Measurements from ENCODE around the gene TBC1D20. TPM values are rescaled to one million over a fixed set of nuclear protein-coding genes. Genes with fewer than 3 reads are reported as not detected.

TBC1D20 gene
- total RNA-seq, 1 donor from 2014 or later: 30.5 TPM

- DNase-seq: no peak
Observed at GRCh38 chr20:437787-438486, 24.4 kb downstream of the TBC1D20 start.

DNA sequence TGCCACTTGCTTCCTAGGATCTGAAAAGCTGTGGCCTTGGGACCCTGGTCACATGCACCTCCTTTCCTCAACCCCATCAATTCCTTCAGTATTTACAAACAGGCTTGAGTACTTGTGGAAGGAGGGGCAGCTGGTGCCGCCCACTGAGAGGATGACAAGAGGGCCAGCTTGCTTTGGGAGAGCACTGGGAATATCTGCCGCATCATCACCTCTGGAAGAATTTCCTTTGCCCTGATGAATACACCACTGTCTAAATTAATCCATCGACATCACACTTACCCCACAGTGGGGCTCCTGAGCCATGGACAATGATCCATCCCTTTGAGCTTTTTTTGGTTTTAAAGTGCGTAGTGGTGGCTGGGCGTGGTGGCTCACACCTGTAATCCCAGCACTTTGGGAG is 25.9 kb downstream of the TBC1D20 start:
- no peak for DNase-seq

DNA sequence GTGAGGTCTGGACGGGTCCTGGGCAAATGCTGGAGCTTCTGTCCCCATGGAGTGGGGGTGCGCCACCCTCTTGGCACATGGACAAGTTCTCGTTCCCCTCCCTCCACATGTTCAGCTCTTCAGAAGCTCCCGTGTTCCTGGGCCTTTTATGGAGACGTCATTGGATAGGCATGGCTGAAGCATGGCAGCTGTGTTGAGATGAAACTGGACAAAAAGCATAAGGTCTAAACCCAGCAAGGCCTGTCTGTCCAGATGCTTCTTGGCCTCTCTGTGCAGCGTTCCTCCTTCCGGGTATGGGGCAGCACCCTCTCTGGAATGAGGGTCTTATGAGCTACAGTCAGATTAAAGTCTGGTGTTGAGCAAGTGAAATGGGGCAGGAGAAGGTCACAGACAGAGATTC is 26.8 kb downstream of the TBC1D20 start:
- no peak for DNase-seq

- DNase-seq: no peak
Observed at GRCh38 chr20:434661-435419, 27.5 kb downstream of the TBC1D20 start.

GRCh38 chr20:434221-434620 is 28.1 kb downstream of the TBC1D20 start:
- no peak for DNase-seq

DNA sequence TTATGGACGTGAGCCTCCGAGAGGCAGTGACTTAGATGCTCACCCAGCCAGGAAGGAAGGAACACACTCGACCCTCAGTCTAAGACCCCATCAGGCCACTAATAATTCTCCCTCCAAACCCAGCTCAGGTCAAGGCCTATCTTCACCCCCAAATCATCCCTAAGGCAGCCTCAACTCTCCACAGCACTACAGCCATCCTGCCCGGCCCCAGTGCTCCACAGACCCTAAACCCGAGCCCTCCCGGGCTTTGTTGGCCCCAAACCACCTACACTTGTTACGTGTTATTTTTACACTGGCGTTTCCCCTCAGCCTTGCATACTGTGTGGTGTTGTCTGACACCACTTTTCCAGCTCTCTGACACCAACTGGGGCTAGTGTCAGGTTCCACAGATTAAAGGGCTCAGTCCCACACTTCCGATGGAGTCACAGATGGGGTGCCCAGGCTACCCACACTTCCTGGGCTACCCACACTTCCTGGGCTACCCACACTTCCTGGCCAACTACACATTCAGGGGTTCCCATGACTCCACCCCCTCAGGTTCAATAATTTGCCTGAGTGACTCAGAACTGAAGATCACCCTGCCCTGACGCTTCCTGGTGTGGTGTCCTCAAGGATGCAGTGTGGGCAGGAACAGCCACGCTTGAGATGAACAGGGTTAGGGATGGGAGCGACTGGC is 28.9 kb downstream of the TBC1D20 start:
- no peak for DNase-seq

DNA sequence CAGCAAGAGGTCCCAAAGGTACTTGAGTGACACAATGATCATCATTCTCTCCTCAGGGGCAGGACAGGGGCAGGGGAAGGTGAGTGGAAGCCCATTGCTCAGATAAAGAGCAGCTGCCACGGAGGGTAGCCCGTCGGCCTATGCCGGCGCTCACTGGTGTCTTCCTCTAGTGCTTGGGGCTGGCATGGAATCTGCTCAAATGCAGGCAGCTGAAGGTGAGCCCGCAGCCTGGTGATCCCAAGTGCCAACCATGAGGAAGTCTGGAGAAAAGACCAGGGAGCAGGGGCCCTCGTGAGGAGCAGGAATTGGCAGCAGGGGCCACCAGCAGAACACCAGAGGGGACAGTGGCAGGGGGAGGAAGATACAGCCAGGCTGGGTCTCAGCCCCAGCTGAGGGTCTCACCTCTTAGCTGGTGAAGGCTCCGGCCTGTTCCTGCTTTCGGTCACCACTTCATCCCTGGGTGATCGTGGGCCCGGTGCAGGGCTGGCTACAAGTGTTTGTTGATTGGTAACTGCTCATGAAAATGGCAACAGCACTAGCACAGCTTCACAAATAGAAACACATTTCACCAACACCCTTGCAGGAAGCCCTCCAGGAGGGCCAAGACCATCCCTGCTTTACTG is 29.5 kb downstream of the TBC1D20 start:
- no peak for DNase-seq

- DNase-seq: no peak
Observed at GRCh38 chr20:432208-432607, 30.1 kb downstream of the TBC1D20 start.

- DNase-seq: peak; percentile 94
Observed at GRCh38 chr20:431012-431904, 31.1 kb downstream of the TBC1D20 start.

- DNase-seq: no peak
Observed at GRCh38 chr20:430091-430999, 32.0 kb downstream of the TBC1D20 start.

GRCh38 chr20:428658-429200 is 33.6 kb downstream of the TBC1D20 start:
- DNase-seq: no peak

DNA sequence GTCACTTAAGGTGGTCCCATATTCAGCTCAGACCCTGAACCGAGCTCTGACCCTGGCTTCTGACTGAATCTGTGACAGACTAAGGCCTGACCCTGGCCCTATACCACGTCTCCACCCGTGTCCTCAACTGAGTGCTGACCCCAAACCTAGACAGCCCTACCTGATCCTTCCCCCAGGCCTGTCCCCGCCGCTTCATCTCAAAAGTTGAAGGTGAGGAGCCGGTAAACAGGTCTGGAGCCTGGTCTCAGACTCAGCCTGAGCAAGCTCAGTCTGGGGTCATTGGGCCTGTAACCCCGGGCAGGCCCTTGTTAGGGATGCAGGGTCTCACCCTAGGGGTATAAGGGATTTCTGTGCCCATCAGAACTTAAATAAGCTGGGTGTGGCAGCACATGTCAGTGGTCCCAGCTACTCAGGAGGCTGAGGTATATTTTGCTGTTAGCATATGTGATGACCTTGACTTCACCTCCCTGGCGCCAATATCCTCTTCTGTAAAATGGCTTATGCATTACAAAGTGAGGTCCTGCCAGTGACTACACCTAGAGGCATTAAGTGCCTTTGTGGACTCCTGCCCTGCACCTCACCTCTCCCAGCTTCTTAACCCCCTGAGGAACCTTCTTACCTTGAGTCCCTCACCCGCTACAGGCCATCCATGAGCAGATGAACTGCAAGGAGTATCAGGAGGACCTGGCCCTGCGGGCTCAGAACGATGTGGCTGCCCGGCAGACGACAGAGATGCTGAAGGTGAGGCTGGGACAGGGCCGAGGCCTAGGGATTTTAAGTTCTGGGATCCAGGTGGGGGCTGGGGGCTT is 34.3 kb downstream of the TBC1D20 start:
- no peak for DNase-seq

DNA sequence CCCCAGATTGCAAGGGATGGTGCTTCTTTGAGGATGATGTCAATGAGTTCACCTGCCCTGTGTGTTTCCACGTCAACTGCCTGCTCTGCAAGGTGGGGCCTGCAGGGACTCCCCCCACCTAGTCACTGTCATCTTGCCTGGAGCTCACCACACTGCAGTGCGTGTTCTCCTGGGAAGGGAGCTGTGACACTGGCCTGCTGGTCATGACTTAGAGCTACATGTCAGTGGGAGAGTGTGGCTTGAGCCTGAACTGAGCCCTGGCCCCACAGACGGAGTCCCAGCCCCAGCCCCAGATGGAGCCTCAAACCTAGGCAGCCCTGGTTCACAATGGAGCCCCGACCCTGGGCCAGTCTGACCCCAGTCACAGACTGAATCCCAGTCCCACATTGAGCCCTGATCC is 34.9 kb downstream of the TBC1D20 start:
- DNase-seq: no peak

- DNase-seq: no peak
Observed at GRCh38 chr20:426566-426965, 35.8 kb downstream of the TBC1D20 start.

- no peak for DNase-seq
Observed at GRCh38 chr20:421685-422250, 40.6 kb downstream of the TBC1D20 start.

DNA sequence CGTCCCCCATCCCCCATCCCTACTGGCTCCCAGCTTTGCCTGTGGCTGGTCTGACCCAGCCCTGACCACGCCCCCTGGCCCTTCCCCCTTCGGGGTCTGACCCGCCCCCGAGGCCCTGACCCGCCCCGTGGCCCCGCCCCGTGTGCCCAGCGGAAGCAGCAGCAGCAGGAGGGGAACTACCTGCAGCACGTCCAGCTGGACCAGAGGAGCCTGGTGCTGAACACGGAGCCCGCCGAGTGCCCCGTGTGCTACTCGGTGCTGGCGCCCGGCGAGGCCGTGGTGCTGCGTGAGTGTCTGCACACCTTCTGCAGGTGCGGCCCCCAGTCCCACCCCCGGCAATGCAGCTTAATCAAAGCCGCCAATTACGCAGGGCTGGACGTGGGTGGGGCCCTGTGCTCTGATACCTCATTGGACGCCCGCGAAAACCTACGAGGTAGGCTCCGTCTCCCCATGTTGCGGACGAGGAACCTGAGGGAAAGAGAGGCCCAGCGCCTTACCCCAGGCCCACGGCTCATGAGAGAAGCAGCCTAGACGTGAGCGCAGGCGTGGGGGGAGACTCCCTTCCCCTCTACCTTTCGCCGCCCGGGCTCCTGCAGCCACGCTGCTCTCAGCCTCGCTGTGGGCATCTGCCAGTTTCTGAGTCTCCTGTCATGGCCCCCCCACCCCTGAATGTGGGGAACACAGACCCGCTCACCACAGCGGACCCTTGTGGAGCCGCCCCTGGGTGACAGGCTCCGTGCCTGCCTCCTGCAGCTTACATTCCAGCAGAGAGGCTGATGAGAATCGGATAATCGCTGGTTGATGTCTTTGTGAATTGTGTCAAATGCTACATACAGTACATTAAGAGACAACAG is 41.4 kb downstream of the TBC1D20 start:
- DNase-seq: no peak

DNA sequence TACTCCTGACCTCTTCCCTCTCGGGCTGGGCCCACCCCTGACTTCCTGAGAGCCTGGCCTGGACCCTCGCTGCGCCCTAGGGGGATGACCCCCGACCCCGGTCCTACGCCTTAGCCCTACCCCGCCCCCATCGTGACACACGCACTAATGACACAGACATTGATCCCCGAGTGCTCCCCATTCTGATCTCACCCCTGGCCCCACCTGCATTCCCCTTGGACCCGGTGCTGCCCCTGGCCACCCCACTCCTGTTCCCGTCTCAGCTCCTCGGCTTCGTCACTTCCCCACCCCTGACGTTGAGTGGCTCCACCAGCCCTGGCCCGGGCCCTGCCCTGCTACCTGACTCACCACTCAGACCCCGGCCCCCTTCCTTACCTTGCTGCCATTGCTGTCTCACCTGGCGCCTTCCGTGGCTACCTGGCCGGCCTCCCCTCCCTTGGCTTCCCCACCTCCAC is 42.1 kb downstream of the TBC1D20 start:
- no peak for DNase-seq

DNA sequence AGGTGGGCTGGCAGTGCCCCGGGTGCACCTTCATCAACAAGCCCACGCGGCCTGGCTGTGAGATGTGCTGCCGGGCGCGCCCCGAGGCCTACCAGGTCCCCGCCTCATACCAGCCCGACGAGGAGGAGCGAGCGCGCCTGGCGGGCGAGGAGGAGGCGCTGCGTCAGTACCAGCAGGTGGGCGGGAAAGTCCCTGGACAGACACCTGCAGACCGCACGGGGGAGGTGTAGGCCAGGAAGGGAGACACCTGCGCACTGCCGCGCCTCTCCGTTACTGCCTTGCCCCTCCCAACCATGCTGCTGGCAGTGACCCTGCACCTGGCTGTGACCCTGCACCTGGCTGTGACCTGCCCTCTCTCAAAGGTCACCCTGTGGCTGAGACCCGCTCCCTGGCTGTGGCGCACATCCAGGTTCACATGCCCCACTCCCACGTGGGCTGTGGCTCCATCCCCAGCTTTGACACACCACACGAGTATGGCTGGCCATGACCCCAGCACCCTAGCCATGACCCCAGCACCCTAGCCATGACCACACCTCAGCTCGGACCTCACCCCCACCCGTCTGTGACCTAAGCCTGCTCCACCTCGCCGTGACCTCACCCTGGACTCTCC is 42.7 kb downstream of the TBC1D20 start:
- DNase-seq: no peak
